ENCODE measurements around the gene NTM.

GRCh38 chr11:132231656-132232347 lies 861.4 kb downstream of the NTM start:
- TF ChIP-seq POLR2A (IDR thresholded peaks at IDR 0.05): no peak
- no peak for TF ChIP-seq CTCF (IDR thresholded peaks at IDR 0.05)
- TF ChIP-seq EP300 (IDR thresholded peaks at IDR 0.05; ENCODE audit: low read depth): no peak
- TF ChIP-seq POLR2AphosphoS5 (IDR thresholded peaks at IDR 0.05): peak in 1 of 3 donors; percentile 47

All from transverse colon (tissue), 4 donors.